Measurements from ENCODE around the gene PERCC1.

PERCC1 gene

DNA sequence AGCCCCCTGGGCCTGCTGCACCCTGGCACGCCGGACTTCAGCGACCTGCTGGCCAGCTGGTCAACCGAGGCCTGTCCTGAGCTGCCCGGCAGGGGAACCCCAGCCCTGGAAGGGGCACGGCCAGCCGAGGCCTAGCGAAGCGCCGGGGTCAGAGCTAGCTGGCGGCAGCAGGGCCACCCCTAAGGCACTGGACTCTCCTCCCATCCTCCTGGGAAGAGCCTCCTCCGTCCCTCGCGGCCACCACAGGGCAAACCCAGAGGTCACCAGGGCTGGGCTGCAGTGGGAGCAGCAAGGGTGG is 2.3 kb downstream of the PERCC1 start:
- TF ChIP-seq, protein P1, sequence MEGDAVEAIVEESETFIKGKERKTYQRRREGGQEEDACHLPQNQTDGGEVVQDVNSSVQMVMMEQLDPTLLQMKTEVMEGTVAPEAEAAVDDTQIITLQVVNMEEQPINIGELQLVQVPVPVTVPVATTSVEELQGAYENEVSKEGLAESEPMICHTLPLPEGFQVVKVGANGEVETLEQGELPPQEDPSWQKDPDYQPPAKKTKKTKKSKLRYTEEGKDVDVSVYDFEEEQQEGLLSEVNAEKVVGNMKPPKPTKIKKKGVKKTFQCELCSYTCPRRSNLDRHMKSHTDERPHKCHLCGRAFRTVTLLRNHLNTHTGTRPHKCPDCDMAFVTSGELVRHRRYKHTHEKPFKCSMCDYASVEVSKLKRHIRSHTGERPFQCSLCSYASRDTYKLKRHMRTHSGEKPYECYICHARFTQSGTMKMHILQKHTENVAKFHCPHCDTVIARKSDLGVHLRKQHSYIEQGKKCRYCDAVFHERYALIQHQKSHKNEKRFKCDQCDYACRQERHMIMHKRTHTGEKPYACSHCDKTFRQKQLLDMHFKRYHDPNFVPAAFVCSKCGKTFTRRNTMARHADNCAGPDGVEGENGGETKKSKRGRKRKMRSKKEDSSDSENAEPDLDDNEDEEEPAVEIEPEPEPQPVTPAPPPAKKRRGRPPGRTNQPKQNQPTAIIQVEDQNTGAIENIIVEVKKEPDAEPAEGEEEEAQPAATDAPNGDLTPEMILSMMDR (IDR thresholded peaks at IDR 0.05; ENCODE audit: control insufficient read depth, insufficient read depth, low read depth, low read length, missing control alignments), result no peak
- DNase-seq (ENCODE audit: low read depth), result no peak
- H3K4me3 ChIP-seq (ENCODE audit: control insufficient read depth, low read depth, low read length), result no peak overlapping the region

DNA sequence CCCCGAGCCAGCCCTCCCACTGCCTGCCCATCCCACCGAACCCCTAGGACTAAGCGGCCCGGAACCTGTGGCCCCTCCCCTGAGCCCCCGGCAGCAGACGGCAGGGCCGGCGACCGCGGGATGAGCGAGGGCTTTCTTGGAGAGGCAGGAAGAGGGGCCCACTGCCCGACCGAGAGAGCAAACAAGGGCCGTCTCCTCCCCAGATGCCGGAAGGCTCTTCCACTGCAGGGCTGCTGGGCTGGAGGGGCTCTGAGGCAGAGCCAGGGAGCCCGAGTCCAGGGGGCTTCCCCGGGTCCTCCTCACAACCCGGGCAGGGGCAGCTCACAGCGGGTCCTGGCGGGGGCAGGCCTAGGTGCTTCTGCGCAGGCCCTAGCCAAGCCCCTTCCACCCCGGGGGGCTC is 2.9 kb downstream of the PERCC1 start:
- TF ChIP-seq, protein P1 (IDR thresholded peaks at IDR 0.05; ENCODE audit: control insufficient read depth, insufficient read depth, low read depth, low read length, missing control alignments), result no peak
- DNase-seq (ENCODE audit: low read depth), result no peak
- no peak overlapping the region for H3K4me3 ChIP-seq (ENCODE audit: control insufficient read depth, low read depth, low read length)

DNA sequence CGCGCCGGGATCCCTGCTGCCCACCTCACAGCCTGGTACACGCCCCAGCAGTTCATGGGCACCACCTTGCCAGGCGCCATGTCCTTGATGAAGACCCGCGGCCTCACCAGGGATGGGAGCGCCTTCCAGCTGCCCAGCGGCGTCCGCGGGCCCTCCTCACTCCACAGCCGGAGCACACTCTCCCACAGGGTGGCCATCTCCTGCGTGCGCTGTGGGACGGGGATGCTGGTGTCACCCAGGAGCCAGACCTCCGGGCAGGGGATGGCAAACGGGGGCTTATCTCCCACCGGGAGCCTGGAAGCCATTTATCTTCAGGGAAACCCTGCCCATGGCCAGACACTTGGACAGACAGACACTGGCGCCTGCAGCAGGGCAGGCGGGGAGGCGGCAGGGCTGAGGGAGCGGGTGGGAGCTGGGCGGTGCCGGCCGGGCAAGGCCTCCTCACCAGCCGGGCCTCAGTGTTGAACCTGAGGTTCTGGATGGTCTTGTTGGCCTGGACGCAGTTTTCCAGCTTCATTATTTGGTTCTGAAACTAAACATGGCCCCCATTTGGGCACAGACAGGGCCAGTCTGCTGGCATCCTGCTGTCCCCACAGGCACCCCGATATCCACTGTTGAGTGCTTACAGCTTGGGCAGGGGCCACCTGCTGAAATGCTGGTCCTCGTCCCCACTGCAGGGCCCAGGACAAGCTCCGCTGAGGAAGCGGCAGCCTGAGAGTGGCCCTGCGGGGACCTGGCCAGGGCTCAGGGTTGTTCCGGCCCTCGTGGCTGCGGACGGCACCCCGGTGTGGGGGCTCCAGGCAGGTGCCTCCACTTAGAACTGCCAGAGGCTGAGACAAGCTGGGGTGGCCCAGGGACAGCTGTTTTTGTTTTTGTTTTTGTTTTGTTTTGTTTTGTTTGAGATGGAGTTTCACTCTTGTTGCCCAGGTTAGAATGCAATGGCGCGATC is 4.0 kb downstream of the PERCC1 start:
- no peak for DNase-seq (ENCODE audit: low read depth)
- TF ChIP-seq, protein P1 (IDR thresholded peaks at IDR 0.05; ENCODE audit: control insufficient read depth, insufficient read depth, low read depth, low read length, missing control alignments), result no peak

DNA sequence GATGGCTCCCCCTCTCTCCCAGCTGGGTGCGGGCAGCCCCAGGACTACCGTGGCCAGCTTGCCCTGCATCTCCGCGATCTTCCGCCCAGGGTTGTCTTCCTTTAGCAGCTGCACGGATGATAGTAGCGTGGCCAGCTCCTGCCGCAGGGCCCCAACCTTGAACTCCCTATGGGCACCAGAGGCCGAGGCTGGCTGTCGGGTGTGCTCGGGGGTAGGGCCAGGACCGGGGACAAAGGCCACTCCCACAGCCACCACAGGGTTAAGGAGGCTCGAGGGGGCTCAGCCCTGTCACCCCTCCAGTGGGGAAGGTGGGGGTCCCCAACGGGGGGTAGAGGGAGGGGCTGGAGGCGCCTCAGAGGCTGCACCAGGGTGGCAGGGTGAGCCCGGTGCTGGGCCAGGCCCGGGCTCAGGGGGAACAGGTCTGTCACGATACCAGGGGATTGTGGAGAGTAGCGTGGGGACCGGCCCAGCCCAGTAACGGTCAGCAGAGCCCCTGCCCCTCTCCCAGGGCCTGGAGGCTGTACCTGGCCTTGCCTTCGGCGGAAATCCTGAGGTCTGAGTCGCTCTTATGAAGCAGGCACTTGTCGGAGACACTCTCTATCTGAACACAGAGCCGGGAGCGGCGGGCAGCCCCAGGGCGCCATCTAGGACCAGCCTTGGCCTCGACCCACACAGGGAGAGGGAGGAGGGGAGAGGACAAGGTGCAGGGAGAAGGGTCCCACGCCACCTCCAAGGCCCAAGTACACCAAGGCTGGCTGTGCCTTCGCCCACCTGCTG is 5.2 kb downstream of the PERCC1 start:
- no peak for DNase-seq (ENCODE audit: low read depth)
- no peak overlapping the region for H3K4me3 ChIP-seq (ENCODE audit: control insufficient read depth, low read depth, low read length)
- TF ChIP-seq, protein P1 (IDR thresholded peaks at IDR 0.05; ENCODE audit: control insufficient read depth, insufficient read depth, low read depth, low read length, missing control alignments), result no peak

More for the DNA sequence above, 4.0 kb downstream of the PERCC1 start:
- H3K4me3 ChIP-seq (ENCODE audit: control insufficient read depth, low read depth, low read length), result no peak overlapping the region

DNA sequence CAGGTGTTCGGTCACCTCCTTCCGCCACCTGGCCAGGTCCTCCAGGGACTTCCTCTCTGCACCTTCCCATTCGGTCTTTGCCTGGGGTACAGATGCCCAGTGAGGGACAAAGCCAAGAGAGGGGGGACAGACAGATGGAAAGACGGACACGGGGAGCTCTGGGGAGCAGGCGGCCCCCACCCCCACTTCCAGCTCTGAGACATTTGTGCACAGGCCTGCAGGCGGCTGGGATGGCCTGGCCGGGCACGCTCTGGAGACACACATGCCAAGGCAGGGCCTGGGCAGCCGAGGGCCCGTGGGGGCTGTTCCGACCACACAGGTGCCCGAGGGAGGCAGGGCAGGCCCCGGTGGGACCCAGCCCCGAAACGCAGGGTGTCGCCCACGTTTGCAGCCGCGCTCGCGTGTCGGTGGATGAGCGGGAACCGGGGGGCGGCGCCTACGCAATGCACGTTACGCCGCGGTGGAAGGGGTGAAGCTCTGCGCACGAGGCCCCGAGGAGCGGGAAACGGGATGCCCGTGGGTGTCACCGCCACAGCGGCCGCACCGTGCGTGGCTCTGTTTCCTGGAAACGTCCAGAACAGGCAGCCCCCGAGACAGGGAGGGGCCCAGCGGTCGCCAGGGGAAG is 6.0 kb downstream of the PERCC1 start:
- TF ChIP-seq, protein P1 (IDR thresholded peaks at IDR 0.05; ENCODE audit: control insufficient read depth, insufficient read depth, low read depth, low read length, missing control alignments), result no peak
- no peak for DNase-seq (ENCODE audit: low read depth)
- H3K4me3 ChIP-seq (ENCODE audit: control insufficient read depth, low read depth, low read length), result no peak overlapping the region

DNA sequence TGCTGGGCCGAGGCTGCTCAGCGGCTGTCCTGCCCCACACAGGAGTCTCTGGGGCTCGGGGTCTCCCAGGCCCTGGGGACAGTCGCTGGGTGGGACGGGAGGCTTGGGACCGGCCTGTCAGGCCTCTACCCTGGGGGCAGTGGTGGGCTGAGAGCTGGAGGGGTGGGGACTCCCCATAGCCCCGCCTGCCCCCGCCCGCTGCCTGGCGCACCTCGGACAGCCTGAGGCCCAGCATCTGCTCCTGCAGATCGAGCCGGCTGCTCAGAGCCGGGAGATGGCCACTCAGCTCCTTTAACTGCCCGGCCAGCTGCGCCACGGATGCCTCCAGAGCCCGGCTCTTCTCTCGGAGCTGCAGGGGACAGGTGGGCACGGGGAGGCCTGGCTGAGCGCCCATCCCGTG is 6.7 kb downstream of the PERCC1 start:
- no peak for DNase-seq (ENCODE audit: low read depth)
- TF ChIP-seq, protein P1 (IDR thresholded peaks at IDR 0.05; ENCODE audit: control insufficient read depth, insufficient read depth, low read depth, low read length, missing control alignments), result no peak
- no peak overlapping the region for H3K4me3 ChIP-seq (ENCODE audit: control insufficient read depth, low read depth, low read length)
